Brain microvascular endothelial cell (primary cell): ENCODE data around the gene TMCC1.

Experiments used
- DNase-seq: peaks from one replicate; pipeline ENCODE4 v3.0.0-alpha.2; 2020
- H3K27ac ChIP-seq: fragments of 250-450 bp; sonication (Bioruptor Pico); 2 replicates; pipeline ENCODE4 v1.5.1; 2020; ENCODE audit warnings: mild to moderate bottlenecking, moderate library complexity
- H3K27me3 ChIP-seq: fragments of 250-450 bp; sonication (Bioruptor Pico); replicated peaks from 2 replicates; pipeline ENCODE4 v1.5.1; 2020; ENCODE audit warnings: mild to moderate bottlenecking
- H3K36me3 ChIP-seq: fragments of 250-450 bp; sonication (Bioruptor Pico); replicated peaks from 2 replicates; pipeline ENCODE4 v1.5.1; 2020; ENCODE audit warnings: mild to moderate bottlenecking
- H3K4me3 ChIP-seq: 2 replicates; pipeline ENCODE4 v1.5.1; 2011; ENCODE audit warnings: low read depth, mild to moderate bottlenecking, control low read depth, low read length, moderate library complexity
- in situ Hi-C: cut with HindIII; loops from 2 replicates; pipeline ENCODE4 v1.10.0; 2017; ENCODE audit warnings: low sequenced_read_pairs, low pct_ligation_motif_present
- TF ChIP-seq, protein P1 (sequence below): IDR thresholded peaks from 2 replicates; pipeline ENCODE4 v1.5.1; 2011; ENCODE audit warnings: low read depth, mild to moderate bottlenecking, moderate library complexity, low read length, control low read depth, inconsistent platforms; ENCODE audit errors: missing control alignments

Gene TMCC1

GRCh38 chr3:129794311-129795185, 99.0 kb downstream of the TMCC1 start:
- in situ Hi-C loops, result no loop called here
- H3K4me3 ChIP-seq, result peak overlapping the region; percentile 6
- H3K36me3 ChIP-seq, result no peaks in the 10 kb centered on the region
- TF ChIP-seq, protein P1, sequence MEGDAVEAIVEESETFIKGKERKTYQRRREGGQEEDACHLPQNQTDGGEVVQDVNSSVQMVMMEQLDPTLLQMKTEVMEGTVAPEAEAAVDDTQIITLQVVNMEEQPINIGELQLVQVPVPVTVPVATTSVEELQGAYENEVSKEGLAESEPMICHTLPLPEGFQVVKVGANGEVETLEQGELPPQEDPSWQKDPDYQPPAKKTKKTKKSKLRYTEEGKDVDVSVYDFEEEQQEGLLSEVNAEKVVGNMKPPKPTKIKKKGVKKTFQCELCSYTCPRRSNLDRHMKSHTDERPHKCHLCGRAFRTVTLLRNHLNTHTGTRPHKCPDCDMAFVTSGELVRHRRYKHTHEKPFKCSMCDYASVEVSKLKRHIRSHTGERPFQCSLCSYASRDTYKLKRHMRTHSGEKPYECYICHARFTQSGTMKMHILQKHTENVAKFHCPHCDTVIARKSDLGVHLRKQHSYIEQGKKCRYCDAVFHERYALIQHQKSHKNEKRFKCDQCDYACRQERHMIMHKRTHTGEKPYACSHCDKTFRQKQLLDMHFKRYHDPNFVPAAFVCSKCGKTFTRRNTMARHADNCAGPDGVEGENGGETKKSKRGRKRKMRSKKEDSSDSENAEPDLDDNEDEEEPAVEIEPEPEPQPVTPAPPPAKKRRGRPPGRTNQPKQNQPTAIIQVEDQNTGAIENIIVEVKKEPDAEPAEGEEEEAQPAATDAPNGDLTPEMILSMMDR, result no peak
- no peak overlapping the region for H3K27ac ChIP-seq
- no peaks in the 10 kb centered on the region for H3K27me3 ChIP-seq
- DNase-seq, result no peak

GRCh38 chr3:129793942-129794310, 99.6 kb downstream of the TMCC1 start:
- no peaks in the 10 kb centered on the region for H3K27me3 ChIP-seq
- no peak for DNase-seq
- no peak overlapping the region for H3K4me3 ChIP-seq
- H3K36me3 ChIP-seq, result no peaks in the 10 kb centered on the region
- TF ChIP-seq, protein P1, result no peak
- H3K27ac ChIP-seq, result no peak overlapping the region
- in situ Hi-C loops, result no loop called here

DNA sequence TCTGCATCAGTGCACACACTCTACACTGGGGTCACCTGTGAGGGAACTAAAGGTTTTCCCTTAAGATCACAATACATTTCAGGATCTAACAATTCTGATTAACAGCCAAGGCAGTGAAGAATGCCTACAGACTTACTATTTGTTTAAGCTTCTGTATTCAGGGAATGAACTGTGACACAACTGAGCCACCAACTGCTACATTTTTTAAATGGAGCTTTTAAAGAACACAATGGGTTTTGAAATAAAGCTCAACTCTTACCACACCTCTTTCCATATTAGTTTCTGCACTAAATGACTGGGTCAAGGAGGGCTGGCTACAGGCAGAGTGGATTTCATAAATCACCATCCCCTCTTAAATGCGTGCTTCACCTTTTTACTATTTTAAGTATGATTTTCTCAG, 100.2 kb downstream of the TMCC1 start:
- in situ Hi-C loops, result no loop called here
- H3K36me3 ChIP-seq, result no peaks in the 10 kb centered on the region
- DNase-seq, result no peak
- no peak overlapping the region for H3K4me3 ChIP-seq
- H3K27ac ChIP-seq, result no peak overlapping the region
- TF ChIP-seq, protein P1, result no peak
- H3K27me3 ChIP-seq, result no peaks in the 10 kb centered on the region

GRCh38 chr3:129783470-129783869, 110.0 kb downstream of the TMCC1 start:
- no peaks in the 10 kb centered on the region for H3K27me3 ChIP-seq
- no peak for DNase-seq
- in situ Hi-C loops, result no loop called here
- TF ChIP-seq, protein P1, result no peak
- no peak overlapping the region for H3K27ac ChIP-seq
- H3K4me3 ChIP-seq, result no peak overlapping the region
- no peaks in the 10 kb centered on the region for H3K36me3 ChIP-seq

- TF ChIP-seq, protein P1, result no peak
- no peak for DNase-seq
- no peak overlapping the region for H3K4me3 ChIP-seq
- H3K27ac ChIP-seq, result no peak overlapping the region
- in situ Hi-C loops, result no loop called here
- H3K27me3 ChIP-seq, result no peaks in the 10 kb centered on the region
- H3K36me3 ChIP-seq, result no peaks in the 10 kb centered on the region
These were observed 114.6 kb downstream of the TMCC1 start for GRCh38 chr3:129778871-129779270.

DNA sequence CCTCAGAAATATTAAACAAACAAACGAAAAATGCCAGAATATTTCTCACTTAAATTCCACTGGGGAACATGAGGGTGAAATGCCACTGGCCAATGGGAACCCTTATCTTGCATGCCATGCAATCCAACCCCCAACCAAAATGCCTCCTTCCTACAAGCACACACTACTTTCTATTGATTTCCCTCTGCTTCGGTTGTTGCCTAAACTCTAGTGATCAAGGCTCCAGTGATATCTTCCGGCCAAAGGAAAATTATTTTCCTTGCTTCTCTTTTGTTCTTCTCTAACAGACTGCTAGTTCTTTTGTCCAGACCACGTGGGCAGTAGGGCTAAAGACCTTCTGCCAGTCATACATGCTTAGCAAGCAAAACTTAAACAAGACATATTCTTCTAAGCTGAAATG, 115.7 kb downstream of the TMCC1 start:
- TF ChIP-seq, protein P1, result no peak
- peak; percentile 1 for DNase-seq
- Histone ChIP-seq H3K27ac (no peak overlapping the region), H3K36me3 (no peaks in the 10 kb centered on the region), H3K4me3 (no peak overlapping the region), H3K27me3 (no peaks in the 10 kb centered on the region)
- in situ Hi-C loops, result no loop called here
